Astrocyte (in vitro differentiated cells and primary cell): ENCODE data around the gene ZBTB47. TPM values are rescaled to one million over a fixed set of nuclear protein-coding genes. Genes with fewer than 3 reads are reported as not detected.

ENCODE experiments used
- DNase-seq: peaks from one replicate; pipeline ENCODE4 v3.0.0-alpha.2; 2010; ENCODE audit warnings: low read depth
- FAIRE-seq: peaks from 2 replicates; lab custom pipeline; 2011; peaks lifted over from hg19 to GRCh38; lab: Jason Lieb, UNC
- H2AFZ ChIP-seq: 2 replicates; pipeline ENCODE4 v1.6.0; 2012; ENCODE audit warnings: low read depth, low read length, inconsistent platforms
- H3K27ac ChIP-seq: 2 replicates; pipeline ENCODE4 v1.5.1; 2011; ENCODE audit warnings: low read depth, low read length, inconsistent platforms
- H3K27me3 ChIP-seq: 2 replicates; pipeline ENCODE4 v1.6.0; 2011; ENCODE audit warnings: low read length, inconsistent platforms; ENCODE audit not compliant: insufficient read depth
- H3K36me3 ChIP-seq: 2 replicates; pipeline ENCODE4 v1.5.1; 2011; ENCODE audit warnings: low read length, inconsistent platforms; ENCODE audit not compliant: insufficient read depth
- H3K4me1 ChIP-seq: 2 replicates; pipeline ENCODE4 v1.5.1; 2011; ENCODE audit warnings: low read length, inconsistent platforms; ENCODE audit not compliant: insufficient read depth
- H3K4me2 ChIP-seq: 2 replicates; pipeline ENCODE4 v1.6.0; 2012; ENCODE audit warnings: low read length, inconsistent platforms
- H3K4me3 ChIP-seq: 2 replicates; pipeline ENCODE4 v1.5.1; 2011; ENCODE audit warnings: low read depth, mild to moderate bottlenecking, low read length, inconsistent platforms; ENCODE audit not compliant: insufficient read depth
- H3K79me2 ChIP-seq: 2 replicates; pipeline ENCODE4 v1.6.0; 2012; ENCODE audit warnings: mild to moderate bottlenecking, low read length, inconsistent platforms; ENCODE audit not compliant: insufficient read depth
- H3K9ac ChIP-seq: 2 replicates; pipeline ENCODE4 v1.6.0; 2012; ENCODE audit warnings: mild to moderate bottlenecking, low read length, inconsistent platforms
- H3K9me3 ChIP-seq: 2 replicates; pipeline ENCODE4 v1.5.1; 2012; ENCODE audit warnings: low read depth, mild to moderate bottlenecking, low read length, inconsistent platforms; ENCODE audit not compliant: insufficient read depth
- H4K20me1 ChIP-seq: 2 replicates; pipeline ENCODE4 v1.6.0; 2012; ENCODE audit warnings: low read length, inconsistent platforms; ENCODE audit not compliant: insufficient read depth
- H3K27ac Mint-ChIP-seq: one replicate; pipeline ENCODE4 v1.8.0; 2021; ENCODE audit warnings: mild to moderate bottlenecking, mixed read lengths; ENCODE audit not compliant: unreplicated experiment
- H3K27me3 Mint-ChIP-seq: one replicate; pipeline ENCODE4 v1.8.0; 2021; ENCODE audit warnings: low read depth, mixed read lengths; ENCODE audit not compliant: unreplicated experiment
- H3K36me3 Mint-ChIP-seq: one replicate; pipeline ENCODE4 v1.8.0; 2021; ENCODE audit warnings: low read depth, mixed read lengths; ENCODE audit not compliant: unreplicated experiment
- H3K4me1 Mint-ChIP-seq: one replicate; pipeline ENCODE4 v1.8.0; 2021; ENCODE audit warnings: low read depth, mixed read lengths; ENCODE audit not compliant: unreplicated experiment
- H3K4me3 Mint-ChIP-seq: one replicate; pipeline ENCODE4 v1.8.0; 2021; ENCODE audit warnings: mild to moderate bottlenecking, moderate library complexity, mixed read lengths; ENCODE audit not compliant: unreplicated experiment
- H3K9me3 Mint-ChIP-seq: one replicate; pipeline ENCODE4 v1.8.0; 2021; ENCODE audit warnings: mild to moderate bottlenecking, mixed read lengths; ENCODE audit not compliant: unreplicated experiment
- CTCF ChIP-seq: IDR thresholded peaks from 2 replicates; pipeline ENCODE4 v1.5.1; 2011; ENCODE audit warnings: low read depth, mild to moderate bottlenecking, inconsistent platforms, low read length, moderate library complexity; ENCODE audit not compliant: insufficient read depth
- EZH2 ChIP-seq: IDR thresholded peaks from 2 replicates; pipeline ENCODE4 v1.6.1; 2012; ENCODE audit warnings: mild to moderate bottlenecking, low read length, inconsistent platforms; ENCODE audit not compliant: insufficient read depth
- total RNA-seq: library from RNA; stranded (reverse); gene quantifications from 2 replicates; pipeline ENCODE4 v1.2.1, GENCODE V29; 2021

The ZBTB47 gene
- total RNA-seq, 1 donor from 2014 or later: 9.3 TPM

- H3K4me3 Mint-ChIP-seq: no peak overlapping the region
- H3K27me3 Mint-ChIP-seq: peaks cover 14% of the 10 kb centered on the region
- no peak for DNase-seq
- H3K9me3 Mint-ChIP-seq: peaks cover 8% of the 10 kb centered on the region
- peaks cover 1% of the 10 kb centered on the region for H3K36me3 Mint-ChIP-seq
- no peak for TF ChIP-seq CTCF
- no peak for TF ChIP-seq EZH2
- peaks cover 10% of the 10 kb centered on the region for H3K9me3 ChIP-seq
- no peaks in the 10 kb centered on the region for H3K27me3 ChIP-seq
- H3K9ac ChIP-seq: no peak overlapping the region
- H3K79me2 ChIP-seq: no peaks in the 10 kb centered on the region
- no peak overlapping the region for H3K4me2 ChIP-seq
- H4K20me1 ChIP-seq: no peaks in the 10 kb centered on the region
- no peak overlapping the region for H3K27ac Mint-ChIP-seq
- no peak for FAIRE-seq
- no peaks in the 10 kb centered on the region for H3K4me1 Mint-ChIP-seq
- no peak overlapping the region for H2AFZ ChIP-seq
- no peak overlapping the region for H3K4me3 ChIP-seq
- H3K27ac ChIP-seq: no peak overlapping the region
- H3K36me3 ChIP-seq: no peaks in the 10 kb centered on the region
- no peaks in the 10 kb centered on the region for H3K4me1 ChIP-seq
These were observed 20.6 kb downstream of the ZBTB47 start for GRCh38 chr3:42674146-42674545.

GRCh38 chr3:42675909-42676308 is 22.4 kb downstream of the ZBTB47 start:
- no peak overlapping the region for H3K27ac Mint-ChIP-seq
- no peak for TF ChIP-seq CTCF
- TF ChIP-seq EZH2: no peak
- no peak overlapping the region for H3K27ac ChIP-seq
- H3K27me3 ChIP-seq: no peaks in the 10 kb centered on the region
- H3K79me2 ChIP-seq: no peaks in the 10 kb centered on the region
- peaks cover 12% of the 10 kb centered on the region for H3K9me3 Mint-ChIP-seq
- H3K9me3 ChIP-seq: peaks cover 7% of the 10 kb centered on the region
- H3K4me3 ChIP-seq: no peak overlapping the region
- H3K36me3 ChIP-seq: no peaks in the 10 kb centered on the region
- DNase-seq (no peak), FAIRE-seq (no peak)
- H3K27me3 Mint-ChIP-seq: peaks cover 7% of the 10 kb centered on the region
- H4K20me1 ChIP-seq: no peaks in the 10 kb centered on the region
- H3K4me2 ChIP-seq: no peak overlapping the region
- H3K9ac ChIP-seq: no peak overlapping the region
- H3K4me1 ChIP-seq: peaks cover 6% of the 10 kb centered on the region
- peaks cover 7% of the 10 kb centered on the region for H3K4me1 Mint-ChIP-seq
- H3K36me3 Mint-ChIP-seq: peaks cover 5% of the 10 kb centered on the region
- no peak overlapping the region for H3K4me3 Mint-ChIP-seq
- no peak overlapping the region for H2AFZ ChIP-seq

- no peaks in the 10 kb centered on the region for H3K79me2 ChIP-seq
- no peak overlapping the region for H3K9ac ChIP-seq
- peaks cover 8% of the 10 kb centered on the region for H3K4me1 Mint-ChIP-seq
- FAIRE-seq: no peak
- peaks cover 12% of the 10 kb centered on the region for H3K9me3 Mint-ChIP-seq
- no peaks in the 10 kb centered on the region for H3K36me3 ChIP-seq
- H3K27me3 ChIP-seq: no peaks in the 10 kb centered on the region
- H3K9me3 ChIP-seq: peaks cover 7% of the 10 kb centered on the region
- H2AFZ ChIP-seq: no peak overlapping the region
- no peak overlapping the region for H3K4me3 ChIP-seq
- H3K27me3 Mint-ChIP-seq: no peaks in the 10 kb centered on the region
- H3K27ac Mint-ChIP-seq: no peak overlapping the region
- no peak overlapping the region for H3K4me3 Mint-ChIP-seq
- H3K4me1 ChIP-seq: peaks cover 7% of the 10 kb centered on the region
- no peak overlapping the region for H3K27ac ChIP-seq
- H3K4me2 ChIP-seq: no peak overlapping the region
- no peaks in the 10 kb centered on the region for H4K20me1 ChIP-seq
- DNase-seq: no peak
- no peak for TF ChIP-seq EZH2
- peaks cover 5% of the 10 kb centered on the region for H3K36me3 Mint-ChIP-seq
These were observed 24.9 kb downstream of the ZBTB47 start for GRCh38 chr3:42678447-42678846.
